ENCODE results near the gene TRIM8. TPM values are rescaled to one million over a fixed set of nuclear protein-coding genes. Genes with fewer than 3 reads are reported as not detected.

Gene TRIM8
- total RNA-seq, 1 experiment from 2014 or later = 36.3 TPM

DNA sequence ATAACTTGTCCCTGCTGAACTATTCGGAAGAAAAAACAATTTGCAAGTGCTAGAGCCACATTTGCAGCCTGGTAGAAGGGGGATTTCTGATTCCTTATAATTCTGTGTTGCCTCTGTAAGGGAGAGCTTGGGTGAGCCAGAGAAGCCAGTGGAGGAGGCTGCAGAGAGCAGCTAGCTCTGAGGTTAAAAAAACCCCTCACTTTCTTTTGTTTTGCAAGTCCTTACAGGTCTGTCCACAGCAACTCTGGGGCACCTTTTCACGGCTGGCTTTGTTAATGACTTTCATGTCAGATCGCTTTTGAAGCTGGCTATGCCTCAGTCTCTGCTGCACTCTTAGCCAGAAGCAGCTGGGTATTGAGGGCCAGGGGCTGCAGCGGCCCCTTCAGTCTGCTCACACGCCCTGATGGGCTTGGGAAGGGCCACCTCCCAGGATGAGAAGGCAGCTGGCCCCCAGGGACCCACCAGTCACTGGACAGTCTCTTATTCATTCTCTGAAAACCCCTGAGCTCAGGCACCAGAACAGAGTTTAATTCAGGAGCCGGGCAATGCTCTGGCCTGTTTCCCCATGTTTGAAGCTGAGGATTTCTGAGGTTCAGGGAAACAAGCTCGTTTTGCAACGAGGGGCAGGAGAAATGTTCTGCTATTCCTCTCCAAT lies 30.9 kb downstream of the TRIM8 start:
- Mint-ChIP-seq H3K27me3 (ENCODE audit: low read depth) (no peaks in the 10 kb centered on the region), H3K4me3 (no peak overlapping the region), H3K27ac (peak overlapping the region; percentile 67), H3K9me3 (no peaks in the 10 kb centered on the region), H3K36me3 (no peaks in the 10 kb centered on the region), H3K4me1 (peaks cover 83% of the 10 kb centered on the region)
- POLR2A ChIA-PET = interaction anchor here (0.6 to 1.7 kb wide), 4 partner anchors 19 to 100 kb away, joined by 3 to 6 read pairs (median 4); partner anchors contain the start of gene TRIM8
- CTCF ChIA-PET = interaction anchor here (0.5 to 7.2 kb wide), 24 partner anchors 8 to 238 kb away, joined by 3 to 101 read pairs (median 4); partner anchors contain the start of genes ACTR1A, ARL3, SFXN2 and SUFU
- TF ChIP-seq FOXK1 (CRISPR knock-in tag; IDR thresholded peaks at IDR 0.05) = no peak
- TF ChIP-seq, protein P1, sequence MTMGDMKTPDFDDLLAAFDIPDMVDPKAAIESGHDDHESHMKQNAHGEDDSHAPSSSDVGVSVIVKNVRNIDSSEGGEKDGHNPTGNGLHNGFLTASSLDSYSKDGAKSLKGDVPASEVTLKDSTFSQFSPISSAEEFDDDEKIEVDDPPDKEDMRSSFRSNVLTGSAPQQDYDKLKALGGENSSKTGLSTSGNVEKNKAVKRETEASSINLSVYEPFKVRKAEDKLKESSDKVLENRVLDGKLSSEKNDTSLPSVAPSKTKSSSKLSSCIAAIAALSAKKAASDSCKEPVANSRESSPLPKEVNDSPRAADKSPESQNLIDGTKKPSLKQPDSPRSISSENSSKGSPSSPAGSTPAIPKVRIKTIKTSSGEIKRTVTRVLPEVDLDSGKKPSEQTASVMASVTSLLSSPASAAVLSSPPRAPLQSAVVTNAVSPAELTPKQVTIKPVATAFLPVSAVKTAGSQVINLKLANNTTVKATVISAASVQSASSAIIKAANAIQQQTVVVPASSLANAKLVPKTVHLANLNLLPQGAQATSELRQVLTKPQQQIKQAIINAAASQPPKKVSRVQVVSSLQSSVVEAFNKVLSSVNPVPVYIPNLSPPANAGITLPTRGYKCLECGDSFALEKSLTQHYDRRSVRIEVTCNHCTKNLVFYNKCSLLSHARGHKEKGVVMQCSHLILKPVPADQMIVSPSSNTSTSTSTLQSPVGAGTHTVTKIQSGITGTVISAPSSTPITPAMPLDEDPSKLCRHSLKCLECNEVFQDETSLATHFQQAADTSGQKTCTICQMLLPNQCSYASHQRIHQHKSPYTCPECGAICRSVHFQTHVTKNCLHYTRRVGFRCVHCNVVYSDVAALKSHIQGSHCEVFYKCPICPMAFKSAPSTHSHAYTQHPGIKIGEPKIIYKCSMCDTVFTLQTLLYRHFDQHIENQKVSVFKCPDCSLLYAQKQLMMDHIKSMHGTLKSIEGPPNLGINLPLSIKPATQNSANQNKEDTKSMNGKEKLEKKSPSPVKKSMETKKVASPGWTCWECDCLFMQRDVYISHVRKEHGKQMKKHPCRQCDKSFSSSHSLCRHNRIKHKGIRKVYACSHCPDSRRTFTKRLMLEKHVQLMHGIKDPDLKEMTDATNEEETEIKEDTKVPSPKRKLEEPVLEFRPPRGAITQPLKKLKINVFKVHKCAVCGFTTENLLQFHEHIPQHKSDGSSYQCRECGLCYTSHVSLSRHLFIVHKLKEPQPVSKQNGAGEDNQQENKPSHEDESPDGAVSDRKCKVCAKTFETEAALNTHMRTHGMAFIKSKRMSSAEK (CRISPR knock-in tag; IDR thresholded peaks at IDR 0.05; ENCODE audit: borderline replicate concordance) = no peak
- TF ChIP-seq, protein P2, sequence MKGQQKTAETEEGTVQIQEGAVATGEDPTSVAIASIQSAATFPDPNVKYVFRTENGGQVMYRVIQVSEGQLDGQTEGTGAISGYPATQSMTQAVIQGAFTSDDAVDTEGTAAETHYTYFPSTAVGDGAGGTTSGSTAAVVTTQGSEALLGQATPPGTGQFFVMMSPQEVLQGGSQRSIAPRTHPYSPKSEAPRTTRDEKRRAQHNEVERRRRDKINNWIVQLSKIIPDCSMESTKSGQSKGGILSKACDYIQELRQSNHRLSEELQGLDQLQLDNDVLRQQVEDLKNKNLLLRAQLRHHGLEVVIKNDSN (CRISPR knock-in tag; IDR thresholded peaks at IDR 0.05) = no peak
- TF ChIP-seq ZBTB21 (CRISPR knock-in tag; IDR thresholded peaks at IDR 0.05; ENCODE audit: borderline replicate concordance) = no peak
- no peak for TF ChIP-seq RELA (CRISPR knock-in tag; IDR thresholded peaks at IDR 0.05; ENCODE audit: borderline replicate concordance)
- no peak for TF ChIP-seq KAT7 (CRISPR knock-in tag; IDR thresholded peaks at IDR 0.05; ENCODE audit: borderline replicate concordance)
- TF ChIP-seq, protein P3, sequence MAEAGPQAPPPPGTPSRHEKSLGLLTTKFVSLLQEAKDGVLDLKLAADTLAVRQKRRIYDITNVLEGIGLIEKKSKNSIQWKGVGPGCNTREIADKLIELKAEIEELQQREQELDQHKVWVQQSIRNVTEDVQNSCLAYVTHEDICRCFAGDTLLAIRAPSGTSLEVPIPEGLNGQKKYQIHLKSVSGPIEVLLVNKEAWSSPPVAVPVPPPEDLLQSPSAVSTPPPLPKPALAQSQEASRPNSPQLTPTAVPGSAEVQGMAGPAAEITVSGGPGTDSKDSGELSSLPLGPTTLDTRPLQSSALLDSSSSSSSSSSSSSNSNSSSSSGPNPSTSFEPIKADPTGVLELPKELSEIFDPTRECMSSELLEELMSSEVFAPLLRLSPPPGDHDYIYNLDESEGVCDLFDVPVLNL (CRISPR knock-in tag; IDR thresholded peaks at IDR 0.05; ENCODE audit: borderline replicate concordance, low read depth) = no peak
- TF ChIP-seq, protein P4, sequence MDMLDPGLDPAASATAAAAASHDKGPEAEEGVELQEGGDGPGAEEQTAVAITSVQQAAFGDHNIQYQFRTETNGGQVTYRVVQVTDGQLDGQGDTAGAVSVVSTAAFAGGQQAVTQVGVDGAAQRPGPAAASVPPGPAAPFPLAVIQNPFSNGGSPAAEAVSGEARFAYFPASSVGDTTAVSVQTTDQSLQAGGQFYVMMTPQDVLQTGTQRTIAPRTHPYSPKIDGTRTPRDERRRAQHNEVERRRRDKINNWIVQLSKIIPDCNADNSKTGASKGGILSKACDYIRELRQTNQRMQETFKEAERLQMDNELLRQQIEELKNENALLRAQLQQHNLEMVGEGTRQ (CRISPR knock-in tag; IDR thresholded peaks at IDR 0.05) = no peak
- TF ChIP-seq GABPB1 (CRISPR knock-in tag; IDR thresholded peaks at IDR 0.05) = no peak
- no peak for TF ChIP-seq SMAD3 (CRISPR knock-in tag; IDR thresholded peaks at IDR 0.05; ENCODE audit: borderline replicate concordance)
- no peak for TF ChIP-seq CREM (CRISPR knock-in tag; IDR thresholded peaks at IDR 0.05)
- no peak for TF ChIP-seq ZNF317 (CRISPR knock-in tag; IDR thresholded peaks at IDR 0.05; ENCODE audit: borderline replicate concordance, low read depth)
- TF ChIP-seq TCF7 (CRISPR knock-in tag; IDR thresholded peaks at IDR 0.05; ENCODE audit: low read depth) = no peak
- TF ChIP-seq SOX15 (CRISPR knock-in tag; IDR thresholded peaks at IDR 0.05) = no peak
- TF ChIP-seq MYBL2 (CRISPR knock-in tag; IDR thresholded peaks at IDR 0.05) = no peak
- TF ChIP-seq, protein P5, sequence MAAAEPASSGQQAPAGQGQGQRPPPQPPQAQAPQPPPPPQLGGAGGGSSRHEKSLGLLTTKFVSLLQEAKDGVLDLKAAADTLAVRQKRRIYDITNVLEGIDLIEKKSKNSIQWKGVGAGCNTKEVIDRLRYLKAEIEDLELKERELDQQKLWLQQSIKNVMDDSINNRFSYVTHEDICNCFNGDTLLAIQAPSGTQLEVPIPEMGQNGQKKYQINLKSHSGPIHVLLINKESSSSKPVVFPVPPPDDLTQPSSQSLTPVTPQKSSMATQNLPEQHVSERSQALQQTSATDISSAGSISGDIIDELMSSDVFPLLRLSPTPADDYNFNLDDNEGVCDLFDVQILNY (CRISPR knock-in tag; IDR thresholded peaks at IDR 0.05) = no peak
- TF ChIP-seq JUN (CRISPR knock-in tag; IDR thresholded peaks at IDR 0.05) = no peak
- TF ChIP-seq, protein P6, sequence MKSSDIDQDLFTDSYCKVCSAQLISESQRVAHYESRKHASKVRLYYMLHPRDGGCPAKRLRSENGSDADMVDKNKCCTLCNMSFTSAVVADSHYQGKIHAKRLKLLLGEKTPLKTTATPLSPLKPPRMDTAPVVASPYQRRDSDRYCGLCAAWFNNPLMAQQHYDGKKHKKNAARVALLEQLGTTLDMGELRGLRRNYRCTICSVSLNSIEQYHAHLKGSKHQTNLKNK (CRISPR knock-in tag; IDR thresholded peaks at IDR 0.05) = no peak
- DNase-seq (ENCODE audit: low spot score) (no peak), ATAC-seq (no peak)

All from WTC11 (cell line).